Measurements from ENCODE around the gene L3MBTL1. TPM values are rescaled to one million over a fixed set of nuclear protein-coding genes. Genes with fewer than 3 reads are reported as not detected.

Gene L3MBTL1
- total RNA-seq, 2 experiments from 2014 or later: 7.0 to 7.3 TPM

DNA sequence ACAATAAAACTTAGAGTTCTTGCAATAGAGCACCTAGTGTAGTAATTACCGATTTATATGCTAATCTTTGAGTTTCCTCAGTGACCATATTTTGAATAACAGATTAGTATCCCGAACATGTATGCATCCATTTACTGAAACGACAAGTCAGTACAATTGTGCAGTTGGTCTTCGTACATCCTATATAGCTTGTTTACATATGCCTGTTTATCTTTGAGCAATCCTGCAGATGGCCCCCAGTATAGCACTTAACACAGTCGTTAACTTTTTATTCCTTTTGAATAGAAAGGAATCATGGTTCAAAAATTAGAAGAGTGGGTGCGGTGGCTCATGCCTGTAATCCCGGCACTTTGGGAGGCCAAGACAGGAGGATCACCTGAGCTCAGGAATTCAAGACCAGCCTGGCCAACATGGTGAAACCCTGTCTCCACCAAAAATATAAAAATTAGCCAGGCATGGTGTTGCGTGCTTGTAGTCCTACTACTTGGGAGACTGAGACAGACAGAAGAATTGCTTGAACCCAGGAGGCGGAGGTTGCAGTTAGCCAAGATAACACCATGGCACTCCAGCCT is 43.2 kb upstream of the L3MBTL1 start:
- Mint-ChIP-seq H3K27ac (no peak overlapping the region), H3K27me3 (no peaks in the 10 kb centered on the region), H3K4me1 (ENCODE audit: low read depth) (peaks cover 42% of the 10 kb centered on the region), H3K9me3 (no peaks in the 10 kb centered on the region), H3K36me3 (ENCODE audit: low read depth) (peaks cover 71% of the 10 kb centered on the region), H3K4me3 (no peak overlapping the region)
- intact Hi-C loops (cut with micrococcal nuclease): no loop called here
- no peak for DNase-seq
- ATAC-seq: no peak
- CTCF ChIA-PET: no interaction called here
- TF ChIP-seq, protein P1, sequence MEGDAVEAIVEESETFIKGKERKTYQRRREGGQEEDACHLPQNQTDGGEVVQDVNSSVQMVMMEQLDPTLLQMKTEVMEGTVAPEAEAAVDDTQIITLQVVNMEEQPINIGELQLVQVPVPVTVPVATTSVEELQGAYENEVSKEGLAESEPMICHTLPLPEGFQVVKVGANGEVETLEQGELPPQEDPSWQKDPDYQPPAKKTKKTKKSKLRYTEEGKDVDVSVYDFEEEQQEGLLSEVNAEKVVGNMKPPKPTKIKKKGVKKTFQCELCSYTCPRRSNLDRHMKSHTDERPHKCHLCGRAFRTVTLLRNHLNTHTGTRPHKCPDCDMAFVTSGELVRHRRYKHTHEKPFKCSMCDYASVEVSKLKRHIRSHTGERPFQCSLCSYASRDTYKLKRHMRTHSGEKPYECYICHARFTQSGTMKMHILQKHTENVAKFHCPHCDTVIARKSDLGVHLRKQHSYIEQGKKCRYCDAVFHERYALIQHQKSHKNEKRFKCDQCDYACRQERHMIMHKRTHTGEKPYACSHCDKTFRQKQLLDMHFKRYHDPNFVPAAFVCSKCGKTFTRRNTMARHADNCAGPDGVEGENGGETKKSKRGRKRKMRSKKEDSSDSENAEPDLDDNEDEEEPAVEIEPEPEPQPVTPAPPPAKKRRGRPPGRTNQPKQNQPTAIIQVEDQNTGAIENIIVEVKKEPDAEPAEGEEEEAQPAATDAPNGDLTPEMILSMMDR (IDR thresholded peaks at IDR 0.05): no peak
- POLR2A ChIA-PET: interaction anchor here (0.9 to 1.6 kb wide), 3 partner anchors 9 to 41 kb away, joined by 3 to 7 read pairs (median 4); no protein-coding TSS in a partner anchor

DNA sequence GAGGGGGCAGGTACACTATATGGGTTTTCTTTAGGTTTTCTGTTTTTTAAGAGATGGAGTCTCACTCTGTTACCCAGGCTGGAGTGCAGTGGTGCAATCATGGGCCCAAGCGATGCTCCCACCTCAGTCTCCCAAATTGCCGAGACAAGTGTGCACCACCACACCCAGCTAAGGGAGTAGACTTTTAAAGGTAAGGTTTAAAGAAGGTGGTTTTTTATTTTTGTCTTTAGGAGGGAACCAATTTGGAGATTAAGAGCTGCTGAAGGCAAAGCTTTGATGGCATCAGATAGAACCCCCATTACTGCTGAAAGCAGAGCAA is 41.9 kb upstream of the L3MBTL1 start:
- peaks cover 65% of the 10 kb centered on the region for H3K36me3 Mint-ChIP-seq (ENCODE audit: low read depth)
- DNase-seq: no peak

DNA sequence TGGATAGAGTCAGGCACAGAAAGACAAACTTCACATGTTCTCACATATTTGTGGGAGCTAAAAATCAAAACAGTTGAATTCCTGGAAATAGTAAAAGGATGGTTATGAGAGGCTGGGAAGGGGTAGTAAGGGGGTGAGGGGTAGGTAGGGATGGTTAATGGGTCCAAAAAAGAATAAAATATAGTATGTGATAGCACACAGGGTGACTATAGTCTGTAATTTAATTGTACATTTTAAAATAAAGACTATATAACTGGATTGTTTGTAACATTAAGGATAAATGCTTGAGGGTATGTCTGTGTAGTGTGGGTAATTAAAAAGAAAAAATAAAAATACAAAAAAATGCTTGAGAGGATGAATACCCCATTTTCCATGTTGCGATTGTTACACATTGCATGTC is 39.9 kb upstream of the L3MBTL1 start:
- DNase-seq (no peak), ATAC-seq (no peak)
- ChIA-PET CTCF (no interaction called here), POLR2A (interaction anchor here (2.0 kb wide), 1 partner anchor 9 kb away, joined by 6 read pairs; no protein-coding TSS in a partner anchor)
- H3K27me3 Mint-ChIP-seq: no peaks in the 10 kb centered on the region
- H3K4me1 Mint-ChIP-seq (ENCODE audit: low read depth): peaks cover 14% of the 10 kb centered on the region
- no peak overlapping the region for H3K4me3 Mint-ChIP-seq
- intact Hi-C loops (cut with micrococcal nuclease): no loop called here
- peaks cover 49% of the 10 kb centered on the region for H3K36me3 Mint-ChIP-seq (ENCODE audit: low read depth)
- no peak overlapping the region for H3K27ac Mint-ChIP-seq
- TF ChIP-seq, protein P1 (IDR thresholded peaks at IDR 0.05): no peak
- H3K9me3 Mint-ChIP-seq: no peaks in the 10 kb centered on the region

More for the DNA sequence above, 41.9 kb upstream of the L3MBTL1 start:
- ChIA-PET CTCF (interaction anchor here (1.3 to 2.2 kb wide), 2 partner anchors 8 to 12 kb away, joined by 3 to 5 read pairs; partner anchors contain the start of gene SRSF6), POLR2A (interaction anchor here (0.6 to 2.5 kb wide), 9 partner anchors 7 to 50 kb away, joined by 3 to 15 read pairs (median 6); no protein-coding TSS in a partner anchor)
- ATAC-seq: no peak
- Mint-ChIP-seq H3K27ac (peak overlapping the region; percentile 13), H3K4me3 (no peak overlapping the region), H3K9me3 (no peaks in the 10 kb centered on the region), H3K27me3 (no peaks in the 10 kb centered on the region), H3K4me1 (ENCODE audit: low read depth) (peaks cover 33% of the 10 kb centered on the region)
- TF ChIP-seq, protein P1 (IDR thresholded peaks at IDR 0.05): no peak
- intact Hi-C loops (cut with micrococcal nuclease): no loop called here

DNA sequence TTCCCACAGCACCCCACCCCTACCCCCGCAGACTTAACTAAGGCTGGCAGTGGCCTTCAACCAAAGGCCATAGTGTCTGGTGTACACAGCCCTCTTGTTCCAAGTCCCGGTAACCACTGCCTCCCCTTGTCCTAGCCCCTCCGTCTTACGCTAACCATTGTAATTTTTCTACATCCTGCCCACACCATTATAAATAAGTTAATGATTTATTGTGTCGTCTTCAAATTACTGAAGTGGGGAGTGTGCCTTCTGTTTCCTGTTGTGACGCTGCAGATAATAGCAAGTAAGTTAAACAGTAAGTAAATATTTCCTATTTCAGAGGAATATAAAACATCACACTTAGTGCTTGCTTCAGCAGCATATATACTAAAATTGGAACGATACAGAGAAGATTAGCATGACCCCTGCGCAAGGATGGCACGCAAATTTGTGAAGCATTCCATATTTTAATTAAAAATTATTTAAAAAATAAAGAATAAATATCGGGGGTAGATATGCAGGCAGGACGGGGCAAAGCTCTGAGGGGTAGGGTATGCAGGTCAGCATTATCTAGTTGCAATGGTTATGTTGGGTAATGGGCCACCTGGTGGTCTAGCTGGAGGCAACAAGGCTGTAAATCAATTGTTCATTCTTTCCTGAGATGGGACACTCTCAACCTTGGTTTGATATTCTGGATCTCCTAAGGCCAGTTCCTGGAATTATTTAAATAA is 34.7 kb upstream of the L3MBTL1 start:
- peaks cover 13% of the 10 kb centered on the region for H3K36me3 Mint-ChIP-seq (ENCODE audit: low read depth)
- ATAC-seq (no peak), DNase-seq (no peak)
- CTCF ChIA-PET: no interaction called here
- H3K4me3 Mint-ChIP-seq: no peak overlapping the region
- no peak overlapping the region for H3K27ac Mint-ChIP-seq
- H3K9me3 Mint-ChIP-seq: no peaks in the 10 kb centered on the region
- no peaks in the 10 kb centered on the region for H3K27me3 Mint-ChIP-seq
- H3K4me1 Mint-ChIP-seq (ENCODE audit: low read depth): no peaks in the 10 kb centered on the region
- intact Hi-C loops (cut with micrococcal nuclease): no loop called here
- POLR2A ChIA-PET: interaction anchor here (2.3 to 2.4 kb wide), 2 partner anchors 12 to 15 kb away, joined by 5 to 7 read pairs; partner anchors contain the start of gene SRSF6
- TF ChIP-seq, protein P1 (IDR thresholded peaks at IDR 0.05): no peak

DNA sequence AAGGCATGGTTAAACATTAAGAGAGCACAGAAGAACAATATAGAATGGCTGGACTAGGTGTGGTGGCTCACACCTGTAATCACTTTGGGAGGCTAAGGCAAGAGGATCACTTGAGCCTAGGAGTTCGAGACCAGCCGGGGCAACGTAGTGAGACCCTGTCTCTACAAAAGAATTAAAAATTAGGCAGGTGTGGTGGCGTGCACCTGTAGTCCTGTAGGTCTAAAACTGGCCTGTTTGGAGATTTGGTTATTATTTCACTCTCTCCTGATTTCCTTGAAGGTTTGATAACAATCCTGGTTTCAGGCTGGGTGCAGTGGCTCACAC is 34.2 kb upstream of the L3MBTL1 start:
- DNase-seq: no peak
- H3K27ac Mint-ChIP-seq: no peak overlapping the region
- H3K9me3 Mint-ChIP-seq: no peaks in the 10 kb centered on the region
- CTCF ChIA-PET: no interaction called here
- no peak for ATAC-seq
- H3K36me3 Mint-ChIP-seq (ENCODE audit: low read depth): peaks cover 13% of the 10 kb centered on the region
- TF ChIP-seq, protein P1 (IDR thresholded peaks at IDR 0.05): no peak
- no peak overlapping the region for H3K4me3 Mint-ChIP-seq
- POLR2A ChIA-PET: interaction anchor here (2.3 kb wide), 1 partner anchor 16 kb away, joined by 7 read pairs; the partner anchor contains the start of gene SRSF6
- intact Hi-C loops (cut with micrococcal nuclease): no loop called here
- no peaks in the 10 kb centered on the region for H3K4me1 Mint-ChIP-seq (ENCODE audit: low read depth)
- no peaks in the 10 kb centered on the region for H3K27me3 Mint-ChIP-seq

Measured in activated CD8-positive, alpha-beta T cell treated with anti-CD3 and anti-CD28 coated beads for 36 hours (primary cell).